Measurements from ENCODE around the gene OR4K15.
"Not testable (repeated sequence)": the region's sequence is repeated elsewhere in the genome, so short reads cannot be mapped to it uniquely, and the experiment has no call there.

OR4K15 gene, protein sequence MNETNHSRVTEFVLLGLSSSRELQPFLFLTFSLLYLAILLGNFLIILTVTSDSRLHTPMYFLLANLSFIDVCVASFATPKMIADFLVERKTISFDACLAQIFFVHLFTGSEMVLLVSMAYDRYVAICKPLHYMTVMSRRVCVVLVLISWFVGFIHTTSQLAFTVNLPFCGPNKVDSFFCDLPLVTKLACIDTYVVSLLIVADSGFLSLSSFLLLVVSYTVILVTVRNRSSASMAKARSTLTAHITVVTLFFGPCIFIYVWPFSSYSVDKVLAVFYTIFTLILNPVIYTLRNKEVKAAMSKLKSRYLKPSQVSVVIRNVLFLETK

DNA sequence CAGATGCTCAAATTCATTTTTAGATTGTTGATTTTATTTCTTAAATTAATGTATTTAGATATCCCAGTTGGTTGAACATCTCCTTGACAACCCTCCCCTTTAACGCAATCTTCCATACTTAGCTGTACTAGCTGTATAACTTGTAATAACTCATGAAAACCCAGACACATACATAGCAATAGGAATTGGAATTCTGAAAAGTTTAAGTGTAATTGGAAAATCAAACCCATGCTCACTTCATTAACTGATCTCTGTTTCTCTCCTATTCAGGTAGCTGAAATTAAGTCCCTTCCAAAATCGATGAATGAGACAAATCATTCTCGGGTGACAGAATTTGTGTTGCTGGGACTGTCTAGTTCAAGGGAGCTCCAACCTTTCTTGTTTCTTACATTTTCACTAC is at the start of gene OR4K15:
Gene OR4K15 (plus strand): TSS at position 301 of the 400 bp plus-strand sequence. CDS start 0 bp downstream, at position 301.
- DNase-seq: no peak

DNA sequence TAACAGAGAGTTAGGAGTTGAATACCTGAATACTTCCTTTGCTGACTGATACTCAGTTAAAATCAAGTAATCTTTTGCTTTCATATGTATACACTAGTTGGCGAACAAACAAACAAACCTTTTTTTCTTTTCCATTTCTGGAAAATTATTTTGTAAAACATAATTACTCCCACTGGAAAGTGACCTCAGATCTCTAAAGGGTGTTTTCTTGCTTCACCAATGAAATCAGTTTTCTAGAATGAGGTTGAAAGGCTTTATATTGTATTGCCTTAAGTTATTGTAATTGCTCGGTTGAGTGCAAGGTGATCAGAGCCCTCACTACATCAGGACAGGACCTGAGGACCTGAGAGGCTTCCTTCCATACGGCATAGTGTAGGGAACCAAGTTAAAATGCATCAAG is 44.8 kb upstream of the OR4K15 start, which contains the start of gene OR4K1:
Gene OR4K1 (plus strand): TSS at position 301 of the 400 bp plus-strand sequence. CDS start 4,750 bp downstream, outside the sequence.
- DNase-seq: no peak

DNA sequence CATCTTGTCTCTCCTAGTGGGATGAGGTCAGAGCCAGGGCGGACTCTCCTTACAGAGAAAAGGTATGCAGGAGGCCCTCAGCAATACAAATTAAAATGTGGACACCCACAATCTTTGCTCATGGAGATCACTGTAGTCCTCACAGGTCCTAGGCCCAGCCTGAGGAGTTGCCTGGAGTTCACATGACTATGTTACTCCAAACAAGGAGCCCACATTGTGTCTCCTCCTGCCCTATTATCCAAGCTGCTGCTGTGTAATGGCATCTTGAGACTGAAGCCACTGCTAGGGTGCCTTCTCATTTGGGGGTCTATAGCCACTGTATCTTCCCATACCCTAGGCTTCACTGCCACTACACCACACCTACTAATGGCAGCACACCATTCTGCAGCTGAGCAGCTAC is 33.7 kb upstream of the OR4K15 start:
- DNase-seq: no peak

DNA sequence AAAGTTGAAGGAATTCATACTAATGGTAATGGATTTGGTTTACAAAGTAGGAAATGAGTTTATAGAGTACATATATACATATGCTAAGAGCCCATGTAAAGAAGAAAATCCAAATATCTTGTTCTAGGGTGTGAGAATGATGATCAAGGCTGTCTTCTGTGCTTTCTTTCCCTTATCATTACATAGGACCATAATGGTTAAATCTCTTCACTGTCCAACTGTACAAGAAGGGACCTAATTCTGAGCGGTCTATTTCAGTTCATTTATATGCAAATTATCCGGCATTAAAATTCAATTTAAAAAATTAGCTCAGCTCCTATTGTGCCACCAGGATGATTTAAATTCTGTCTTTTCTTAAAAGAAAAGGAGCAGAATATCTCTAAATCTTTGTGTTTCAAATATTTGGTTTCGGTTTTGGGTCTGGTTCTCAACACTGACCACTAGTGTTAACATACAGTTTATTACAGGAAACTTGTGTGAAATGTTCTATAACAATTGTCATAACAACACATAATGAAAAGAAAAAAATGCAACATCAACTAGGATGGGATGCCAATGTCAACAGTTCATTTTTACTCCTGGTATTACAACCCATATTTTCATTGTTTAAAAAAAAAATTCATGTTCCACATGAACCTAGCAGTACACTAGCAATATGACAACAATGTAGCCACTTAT is 27.8 kb upstream of the OR4K15 start:
- no peak for DNase-seq

DNA sequence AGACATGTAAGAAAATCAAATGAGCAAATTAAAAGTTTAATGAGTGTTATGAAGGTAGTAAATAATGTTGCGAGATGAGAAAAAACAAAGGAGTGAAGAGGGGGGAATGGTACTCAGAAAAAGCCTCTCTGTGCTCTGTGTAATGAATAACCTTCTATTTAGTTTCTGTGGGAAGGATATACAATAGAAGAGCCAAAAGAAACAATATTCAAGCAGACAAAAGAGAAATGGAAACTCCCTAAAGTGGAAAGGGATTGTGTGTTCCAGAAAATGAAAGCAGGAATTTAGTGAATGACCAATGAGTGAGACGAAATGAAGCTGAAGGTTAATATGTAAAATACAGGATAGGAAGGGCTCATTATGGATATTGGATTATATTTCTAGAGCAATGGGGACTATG is 26.2 kb upstream of the OR4K15 start:
- no peak for DNase-seq

DNA sequence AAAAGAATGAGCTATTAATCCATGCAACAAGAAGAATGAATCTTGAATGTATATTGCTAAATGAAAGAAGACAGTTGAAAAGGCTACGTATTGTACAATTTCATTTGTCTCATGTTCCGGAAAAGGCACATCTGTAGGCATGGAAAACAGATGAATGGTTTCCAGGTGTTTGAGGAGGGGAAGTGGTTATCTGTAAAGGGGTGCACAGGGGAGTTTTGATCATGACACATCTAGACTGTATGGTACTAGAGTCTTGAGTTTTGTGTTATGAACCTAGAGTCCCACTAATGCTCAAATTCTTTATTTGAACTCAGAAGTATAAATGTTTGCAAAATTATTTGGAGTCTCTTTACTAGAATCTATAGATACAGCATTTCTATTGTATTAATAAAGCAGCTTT is 5.7 kb upstream of the OR4K15 start:
- not testable (repeated sequence) for DNase-seq

DNA sequence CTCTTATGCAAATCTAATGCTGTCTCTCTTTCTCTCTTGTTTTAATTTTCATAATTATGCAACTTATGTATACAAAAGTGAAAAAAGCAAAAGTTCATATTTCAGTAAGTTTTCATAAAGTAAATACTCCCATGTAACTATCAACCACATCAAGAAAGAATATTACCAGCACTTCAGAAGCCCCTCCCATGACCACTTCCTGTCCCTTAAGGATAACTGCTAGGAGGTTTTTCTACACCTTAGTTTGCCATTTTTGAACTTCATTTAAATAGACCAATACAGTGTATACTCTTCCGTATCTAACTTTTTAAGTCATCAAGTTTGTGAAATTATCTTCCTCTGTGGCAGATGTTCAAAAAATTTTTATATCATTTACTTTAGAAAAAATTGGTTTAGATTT is 547 bp upstream of the OR4K15 start:
- DNase-seq: no peak

DNA sequence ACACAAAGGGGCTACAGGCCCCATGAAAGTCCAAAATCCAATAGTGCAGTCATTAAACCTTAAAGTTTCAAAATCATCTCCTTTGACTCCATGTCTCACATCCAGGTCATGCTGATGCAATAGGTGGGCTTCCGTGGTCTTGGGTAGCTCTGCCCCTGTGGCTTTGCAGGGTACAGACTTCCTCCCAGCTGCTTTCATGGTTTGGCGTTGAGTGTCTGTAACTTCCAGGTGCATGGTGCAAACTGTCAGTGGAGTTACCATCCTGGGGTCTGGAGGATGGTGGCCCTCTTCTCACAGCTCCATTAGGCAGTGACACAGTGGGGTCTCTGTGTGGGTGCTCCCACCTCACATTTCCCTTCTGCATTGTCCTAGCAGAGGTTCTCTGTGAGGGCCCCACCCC is 18.0 kb downstream of the OR4K15 start:
- no peak for DNase-seq

DNA sequence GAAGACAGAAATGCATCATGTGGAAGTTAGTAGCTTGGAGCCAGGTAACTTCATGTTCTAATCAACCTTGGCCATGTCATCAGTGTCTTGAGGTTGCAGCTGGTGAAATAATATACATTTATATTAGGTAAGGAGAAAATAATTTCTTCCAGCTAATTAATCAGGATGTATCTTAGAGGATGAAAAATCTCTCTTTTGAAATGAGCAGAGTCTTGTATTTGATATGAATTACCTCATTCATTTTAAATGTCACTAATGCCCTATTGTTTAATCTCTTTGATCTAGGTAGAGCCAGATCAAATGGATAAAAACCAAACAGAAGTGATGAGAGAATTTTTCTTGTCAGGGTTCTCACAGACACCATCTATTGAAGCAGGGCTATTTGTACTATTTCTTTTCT is 26.5 kb downstream of the OR4K15 start, which contains the start of gene OR4Q2:
Gene OR4Q2 (plus strand): TSS at position 301 of the 400 bp plus-strand sequence.
- DNase-seq: no peak

DNA sequence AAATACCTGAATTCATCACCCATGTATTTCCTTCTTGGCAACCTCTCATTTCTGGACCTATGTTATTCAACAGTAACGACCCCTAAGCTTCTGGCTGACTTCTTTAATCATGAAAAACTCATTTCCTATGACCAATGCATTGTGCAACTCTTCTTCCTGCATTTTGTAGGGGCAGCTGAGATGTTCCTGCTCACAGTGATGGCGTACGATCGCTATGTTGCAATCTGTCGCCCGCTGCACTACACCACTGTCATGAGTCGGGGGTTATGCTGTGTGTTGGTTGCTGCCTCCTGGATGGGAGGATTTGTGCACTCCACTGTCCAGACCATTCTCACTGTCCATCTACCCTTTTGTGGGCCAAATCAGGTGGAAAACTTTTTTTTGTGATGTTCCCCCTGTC is 26.9 kb downstream of the OR4K15 start:
- no peak for DNase-seq

DNA sequence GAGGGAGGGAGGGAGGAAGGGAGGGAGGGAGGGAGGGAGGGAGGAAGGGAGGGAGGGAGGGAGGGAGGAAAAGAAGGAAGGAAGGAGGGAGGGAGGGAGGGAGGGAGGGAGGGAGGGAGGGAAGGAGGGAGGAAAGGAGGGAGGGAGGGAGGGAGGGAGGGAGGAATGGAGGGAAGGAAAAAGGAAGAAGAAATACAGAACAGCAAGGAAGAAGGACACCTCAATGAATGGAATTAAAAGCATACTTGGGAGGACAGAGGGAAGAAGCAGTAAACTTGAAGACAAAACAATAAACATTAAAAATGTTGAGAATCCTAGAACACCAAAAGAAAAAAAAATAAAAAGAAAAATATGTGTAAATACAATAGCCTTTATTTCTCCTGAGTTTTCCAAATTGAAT is 32.8 kb downstream of the OR4K15 start:
- no peak for DNase-seq

DNA sequence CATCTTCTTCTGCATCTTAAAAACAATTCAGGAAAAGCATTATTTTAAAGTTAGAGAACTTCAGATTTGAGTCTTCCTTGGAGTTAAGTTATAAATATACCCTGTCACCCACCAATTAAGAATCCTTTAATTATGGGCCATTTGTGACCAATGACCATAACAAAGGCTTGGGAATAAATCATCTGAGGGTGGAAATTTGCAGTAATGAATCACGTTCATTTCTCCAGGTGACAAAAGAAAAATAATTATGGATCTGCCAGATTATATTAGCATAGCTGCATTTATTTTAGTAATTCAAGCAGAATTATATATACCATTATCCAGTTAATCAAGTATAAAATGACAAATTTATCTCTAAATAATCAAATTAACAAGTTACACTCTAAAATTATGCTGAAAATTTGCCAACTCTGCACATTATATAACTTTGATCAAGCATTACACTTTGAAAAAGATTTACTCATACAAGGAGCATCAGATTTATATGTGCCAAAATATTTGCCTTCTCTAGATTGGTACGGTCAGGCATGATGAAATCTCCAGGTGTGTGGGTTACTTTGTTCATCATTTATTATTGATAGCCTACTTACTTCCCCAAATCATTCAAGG is 44.0 kb downstream of the OR4K15 start, which contains the start of gene OR4K14:
Gene OR4K14 (minus strand): TSS at position 51 of the 609 bp plus-strand sequence. CDS start 4,114 bp downstream, outside the sequence.
- no peak for DNase-seq
